Measurements from ENCODE around the gene APLP1.
"Not testable (repeated sequence)": the region's sequence is repeated elsewhere in the genome, so short reads cannot be mapped to it uniquely, and the experiment has no call there.

Gene APLP1

DNA sequence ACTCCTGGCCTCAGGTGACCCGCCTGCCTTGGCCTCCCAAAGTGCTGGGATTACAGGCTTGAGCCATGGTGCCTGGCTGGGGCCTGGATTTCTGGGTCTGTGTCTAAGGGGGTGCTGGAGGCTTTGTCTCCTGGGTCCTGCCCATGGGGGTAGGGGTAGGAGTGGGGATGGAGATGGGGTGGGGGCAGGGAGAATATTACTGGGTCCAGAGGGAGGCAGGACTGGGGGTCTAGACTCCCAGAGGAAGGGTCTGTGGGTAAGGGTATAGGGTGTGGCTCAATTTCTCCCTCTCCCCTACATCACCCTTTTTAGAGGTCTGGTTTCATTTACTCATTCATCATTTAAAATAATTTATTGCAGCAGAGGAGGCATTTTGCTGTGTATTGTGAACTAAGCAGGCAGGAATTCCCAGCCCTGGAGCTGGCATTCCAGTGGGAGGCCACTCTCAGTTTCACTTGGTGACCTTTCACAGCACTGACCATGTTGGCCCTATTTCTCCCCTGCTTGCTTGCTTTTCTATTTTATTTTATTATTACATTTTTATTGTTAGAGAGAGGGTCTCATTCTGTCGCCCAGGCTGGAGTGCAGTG is 32.8 kb downstream of the APLP1 start:
- peak overlapping the region; percentile 91 for H3K4me3 ChIP-seq (ENCODE audit: low read length)
- DNase-seq (ENCODE audit: low read depth, low spot score) = no peak

DNA sequence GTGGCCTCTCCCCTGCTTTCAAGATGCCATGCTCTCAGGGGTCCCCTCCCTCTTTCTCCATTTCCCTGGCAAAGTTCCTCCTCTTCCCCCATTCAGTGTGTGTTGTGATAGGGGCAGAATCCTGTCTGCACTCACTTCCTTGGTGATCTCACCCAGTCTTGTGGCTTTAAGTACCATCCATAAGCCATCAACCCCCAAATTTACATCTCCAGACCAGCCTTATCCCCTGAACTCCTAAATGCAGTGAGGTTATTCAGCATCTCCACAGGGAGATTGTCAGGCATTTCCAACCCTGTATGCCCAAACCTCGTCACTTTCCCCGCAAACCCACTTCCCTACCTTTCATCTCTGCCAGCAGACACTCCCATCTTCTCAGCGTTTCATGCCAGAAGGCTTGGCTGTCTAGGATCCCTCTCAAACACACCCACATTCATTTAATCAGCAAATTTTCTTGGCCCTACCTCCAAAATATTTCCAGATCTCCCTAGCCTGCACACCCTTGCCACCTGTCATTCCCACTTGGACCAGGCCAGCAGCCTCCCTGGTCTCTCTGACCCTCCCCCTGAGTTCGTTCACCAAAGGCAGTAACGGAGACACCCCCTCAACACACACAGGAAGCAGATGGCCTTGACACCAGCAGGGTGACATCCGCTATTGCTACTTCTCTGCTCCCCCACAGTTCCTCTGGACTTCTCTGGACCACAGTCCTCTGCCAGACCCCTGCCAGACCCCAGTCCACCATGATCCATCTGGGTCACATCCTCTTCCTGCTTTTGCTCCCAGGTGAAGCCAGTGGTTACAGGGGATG is 33.7 kb downstream of the APLP1 start, which contains the start of gene HCST:
Gene HCST, plus strand, starts transcription at position 676 of the 808 bp plus-strand sequence. Its CDS starts 65 bp downstream, at position 741.
- DNase-seq (ENCODE audit: low read depth, low spot score) = peak; percentile 82
- peak within 1 kb of the TSS; percentile 91 for H3K4me3 ChIP-seq (ENCODE audit: low read length)

DNA sequence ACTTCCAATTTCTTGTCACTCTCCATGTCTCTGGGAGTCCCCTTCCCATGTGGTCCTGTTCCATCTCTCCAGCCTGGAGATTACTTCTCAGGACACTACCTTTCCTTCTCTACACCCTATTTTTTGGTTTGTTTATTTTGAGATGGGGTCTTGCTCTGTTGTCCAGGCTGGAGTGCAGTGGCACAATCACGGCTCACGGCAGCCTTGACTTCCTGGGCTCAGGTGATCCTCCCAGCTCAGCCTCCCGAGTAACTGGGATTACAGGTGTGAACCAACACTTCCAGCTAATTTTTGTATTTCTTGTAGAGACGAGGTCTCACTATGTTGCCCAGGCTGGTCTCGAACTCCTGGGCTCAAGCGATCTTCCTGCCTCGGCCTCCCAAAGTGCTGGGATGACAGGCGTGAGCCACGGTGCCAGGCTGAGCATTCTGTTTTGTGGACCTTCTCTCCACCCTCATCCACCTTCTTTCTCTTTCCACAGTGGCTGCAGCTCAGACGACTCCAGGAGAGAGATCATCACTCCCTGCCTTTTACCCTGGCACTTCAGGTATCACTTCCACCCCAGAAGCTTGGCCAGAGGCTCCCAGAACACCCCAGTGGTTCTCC is 34.6 kb downstream of the APLP1 start:
- no peak for DNase-seq (ENCODE audit: low read depth, low spot score)
- H3K4me3 ChIP-seq (ENCODE audit: low read length) = peak overlapping the region; percentile 91

DNA sequence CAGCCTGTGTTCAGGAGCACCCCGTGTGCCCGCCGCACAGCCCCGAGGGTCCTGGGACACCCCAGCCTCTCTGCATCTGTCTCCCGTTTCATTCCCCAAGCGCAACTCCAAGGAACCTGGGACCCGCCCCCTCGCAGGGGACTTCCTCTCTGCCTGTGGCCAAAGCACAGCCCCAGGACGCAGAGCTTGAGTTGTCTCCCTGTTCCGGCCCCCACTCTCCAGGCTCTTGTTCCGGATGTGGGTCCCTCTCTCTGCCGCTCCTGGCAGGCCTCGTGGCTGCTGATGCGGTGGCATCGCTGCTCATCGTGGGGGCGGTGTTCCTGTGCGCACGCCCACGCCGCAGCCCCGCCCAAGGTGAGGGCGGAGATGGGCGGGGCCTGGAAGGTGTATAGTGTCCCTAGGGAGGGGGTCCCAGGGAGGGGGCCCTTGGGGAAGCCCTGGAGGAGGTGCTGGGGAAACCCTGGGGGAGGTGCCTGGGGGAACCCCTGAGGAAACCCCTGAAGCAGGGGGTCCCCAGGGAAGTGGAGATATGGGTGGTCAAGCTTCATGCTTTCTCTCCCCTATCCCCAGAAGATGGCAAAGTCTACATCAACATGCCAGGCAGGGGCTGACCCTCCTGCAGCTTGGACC is 35.3 kb downstream of the APLP1 start:
- H3K4me3 ChIP-seq (ENCODE audit: low read length) = peak overlapping the region; percentile 91
- peak; percentile 96 for DNase-seq (ENCODE audit: low read depth, low spot score)

DNA sequence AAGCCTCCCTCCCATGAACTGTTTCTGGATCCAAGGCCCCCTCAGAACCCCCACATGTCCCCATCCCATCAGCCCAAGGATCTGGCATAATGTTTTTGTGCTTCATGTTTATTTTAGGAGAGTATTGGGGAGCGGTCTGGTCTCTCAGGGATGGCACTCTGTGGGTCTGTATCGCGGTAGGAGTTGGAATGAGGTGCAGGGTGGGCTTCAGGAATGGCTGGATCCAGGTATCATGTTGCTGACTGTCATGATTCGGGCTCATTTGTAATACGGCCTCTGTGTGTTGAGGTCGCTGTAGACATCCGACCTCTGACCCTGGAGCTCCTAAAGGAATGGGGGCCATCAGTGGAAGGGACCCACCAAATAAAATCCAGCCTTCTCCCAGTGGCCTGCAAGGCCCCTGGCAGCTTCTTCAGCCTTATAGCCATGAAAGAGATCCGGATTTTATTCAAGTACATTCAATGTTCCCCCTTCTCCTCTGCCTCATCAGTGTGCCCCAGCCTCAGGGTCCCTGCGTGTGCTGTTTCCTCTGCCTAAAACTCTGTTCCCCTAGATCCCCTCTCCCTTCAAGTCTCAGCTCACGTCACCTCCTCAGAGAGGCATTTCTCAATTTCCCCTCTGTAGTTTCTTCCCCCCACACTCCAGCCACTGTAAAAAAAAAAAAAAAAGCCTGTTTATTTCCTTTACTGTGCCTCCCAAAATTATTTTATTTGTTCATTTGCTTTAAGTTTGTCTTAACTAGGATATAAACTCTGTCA is 36.1 kb downstream of the APLP1 start:
- DNase-seq (ENCODE audit: low read depth, low spot score) = no peak
- no peak overlapping the region for H3K4me3 ChIP-seq (ENCODE audit: low read length)

DNA sequence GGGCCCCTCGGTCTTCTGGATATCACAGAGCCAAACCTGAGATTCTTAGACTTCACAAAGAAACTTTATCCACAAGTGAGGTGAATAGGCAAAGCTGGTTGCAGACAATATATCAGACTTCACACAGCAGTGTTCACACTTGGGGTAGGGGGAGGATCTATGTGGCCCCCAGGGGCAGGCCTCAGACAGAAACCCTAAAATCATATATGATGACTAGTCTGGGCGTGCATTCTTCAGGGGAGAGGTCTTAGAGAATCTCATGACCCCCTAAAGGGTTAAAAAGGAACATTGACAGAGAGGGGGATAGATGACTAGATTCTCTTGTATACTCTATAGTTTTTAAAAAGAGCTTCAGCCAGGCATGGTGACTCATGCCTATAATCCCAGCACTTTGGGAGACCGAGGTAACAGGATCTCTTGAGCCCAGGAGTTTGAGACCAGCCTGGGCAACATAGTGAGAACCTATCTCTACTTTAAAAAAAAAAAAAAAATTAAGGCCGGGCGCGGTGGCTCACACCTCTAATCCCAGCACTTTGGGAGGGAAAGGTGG is 36.9 kb downstream of the APLP1 start:
- no peak for DNase-seq (ENCODE audit: low read depth, low spot score)

DNA sequence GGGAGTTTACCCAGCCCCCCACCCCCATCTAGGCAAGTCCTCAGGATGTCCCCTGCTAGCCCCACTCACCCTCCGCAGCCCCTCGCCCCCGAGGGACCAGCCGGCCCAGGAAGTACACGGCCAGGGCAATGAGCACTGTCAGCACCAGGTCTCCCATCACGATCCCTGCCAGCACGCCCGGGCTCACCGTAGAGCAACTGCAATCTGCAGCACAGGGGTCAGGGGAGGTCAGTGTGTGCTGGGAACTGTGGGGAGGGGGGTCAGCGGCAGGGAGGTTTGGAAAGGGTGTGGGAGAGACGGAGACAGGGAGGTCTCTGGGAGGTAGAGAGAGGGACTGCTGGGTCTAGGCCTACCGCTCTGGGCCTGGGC is 39.0 kb downstream of the APLP1 start:
- no peak for DNase-seq (ENCODE audit: low read depth, low spot score)
- H3K4me3 ChIP-seq (ENCODE audit: low read length) = no peak overlapping the region

More for the DNA sequence above, 36.9 kb downstream of the APLP1 start:
- no peak overlapping the region for H3K4me3 ChIP-seq (ENCODE audit: low read length)

DNA sequence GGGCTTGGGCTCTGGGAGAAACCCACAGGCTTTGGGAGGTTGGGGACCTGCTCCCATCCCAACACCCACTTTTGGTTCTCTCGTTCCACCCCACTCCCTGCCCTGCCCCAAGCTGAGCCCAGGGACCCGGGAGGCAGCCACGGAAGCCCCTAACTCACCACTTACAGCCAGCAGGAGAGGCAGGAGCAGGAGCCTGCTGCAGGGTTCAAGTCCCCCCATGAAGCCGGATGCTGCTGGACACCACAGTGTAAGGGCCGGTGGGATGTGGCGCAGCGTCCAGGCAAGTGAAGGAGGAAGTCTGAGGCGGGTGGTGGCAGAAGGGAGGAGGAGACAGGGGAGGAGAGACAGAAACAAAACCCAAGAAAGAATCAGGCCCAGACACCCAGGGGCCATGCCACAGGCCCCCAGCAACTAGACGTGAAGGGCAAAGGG is 39.7 kb downstream of the APLP1 start, which contains the start of gene TYROBP:
Gene TYROBP, minus strand, starts transcription at position 286 of the 432 bp plus-strand sequence. Its CDS starts 67 bp downstream, at position 219.
- no peak for DNase-seq (ENCODE audit: low read depth, low spot score)
- H3K4me3 ChIP-seq (ENCODE audit: low read length) = no peak within 1 kb of the TSS

DNA sequence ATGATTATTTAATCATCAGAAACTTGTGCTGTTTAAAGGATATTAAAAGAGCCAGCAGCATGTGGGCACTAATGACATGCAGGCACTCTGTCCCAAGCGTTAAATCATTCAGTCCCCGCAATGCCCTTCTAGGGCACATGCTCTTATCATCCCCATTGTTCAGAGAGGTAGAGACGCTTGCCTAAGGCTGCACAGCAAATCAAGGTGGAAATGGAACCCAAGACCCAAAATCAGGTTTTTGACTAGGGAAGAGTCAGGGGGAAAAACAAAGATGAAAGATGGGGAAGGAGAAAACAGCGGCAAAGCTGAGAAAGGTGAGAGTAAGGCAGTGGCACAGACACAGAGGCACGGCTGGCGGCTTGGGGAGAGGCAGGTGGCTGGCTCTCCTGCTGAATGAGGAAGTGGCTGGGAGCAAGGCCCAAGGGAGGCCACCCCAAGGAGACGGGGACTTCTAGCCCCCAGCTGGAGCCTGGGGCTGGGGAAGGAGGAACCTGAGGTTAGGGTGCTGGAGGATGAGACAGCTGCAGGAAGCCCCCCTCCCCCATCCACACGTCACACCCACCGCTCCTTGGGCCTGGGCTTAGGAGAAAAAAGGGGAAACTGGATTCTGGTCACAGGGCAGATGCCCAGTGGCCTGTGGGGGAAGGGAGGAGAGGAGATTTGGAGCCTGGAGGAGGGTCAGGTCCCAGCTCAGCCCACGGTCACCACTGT is 40.8 kb downstream of the APLP1 start:
- DNase-seq (ENCODE audit: low read depth, low spot score) = peak; percentile 75
- no peak overlapping the region for H3K4me3 ChIP-seq (ENCODE audit: low read length)

DNA sequence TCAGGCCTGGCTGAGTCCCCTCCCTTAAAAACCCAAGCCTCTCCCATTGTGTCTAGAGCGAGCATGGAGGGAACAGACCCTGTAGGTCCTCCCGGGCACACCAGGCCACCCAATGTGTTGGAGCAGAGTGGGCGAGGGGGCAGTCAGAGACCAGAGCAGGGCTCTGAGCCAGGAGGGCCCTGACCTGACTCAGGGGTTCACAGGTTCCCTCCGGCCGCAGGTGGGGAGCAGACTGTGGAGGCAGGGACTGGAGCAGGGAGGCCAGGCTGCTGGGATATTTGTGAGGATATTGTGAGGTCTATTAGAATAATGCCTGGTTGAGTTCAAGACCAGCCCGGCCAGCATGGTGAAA is 41.3 kb downstream of the APLP1 start:
- no peak for DNase-seq (ENCODE audit: low read depth, low spot score)
- H3K4me3 ChIP-seq (ENCODE audit: low read length) = no peak overlapping the region

DNA sequence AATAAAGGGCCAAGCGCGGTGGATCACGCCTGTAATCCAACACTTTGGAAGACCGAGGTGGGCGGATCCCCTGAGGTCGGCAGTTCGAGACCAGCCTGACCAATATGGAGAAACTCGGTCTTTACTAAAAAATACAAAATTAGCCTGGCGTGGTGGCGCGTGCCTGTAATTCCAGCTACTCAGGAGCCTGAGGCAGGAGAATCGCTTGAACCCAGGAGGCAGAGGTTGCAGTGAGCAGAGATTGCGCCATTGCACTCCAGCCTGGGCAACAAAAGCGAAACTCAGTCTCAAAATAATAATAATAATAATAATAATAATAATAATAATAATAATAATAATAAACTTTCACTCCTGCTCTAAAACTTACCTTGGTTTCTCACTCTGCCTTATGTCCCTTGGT is 42.0 kb downstream of the APLP1 start:
- not testable (repeated sequence) for H3K4me3 ChIP-seq (ENCODE audit: low read length); DNase-seq (ENCODE audit: low read depth, low spot score)

DNA sequence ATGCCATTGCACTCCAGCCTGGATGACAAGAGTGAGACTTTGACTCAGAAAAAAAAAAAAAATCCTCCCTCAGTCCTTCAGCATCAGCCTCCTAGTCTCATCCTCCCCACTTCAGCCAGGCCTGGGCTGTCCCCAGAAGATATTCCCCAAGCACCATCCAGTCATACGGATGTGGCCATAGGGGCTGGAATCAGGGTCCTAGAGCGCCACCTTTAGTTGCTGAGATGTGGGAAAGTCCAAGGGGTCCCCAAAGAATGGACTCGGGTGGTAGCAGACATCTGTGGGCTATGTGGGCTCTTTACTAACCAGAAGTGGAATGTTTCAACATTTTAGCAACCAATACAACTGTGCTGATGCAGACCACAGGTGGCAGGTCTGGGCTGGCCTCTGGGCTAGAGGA is 42.8 kb downstream of the APLP1 start:
- no peak overlapping the region for H3K4me3 ChIP-seq (ENCODE audit: low read length)
- DNase-seq (ENCODE audit: low read depth, low spot score) = no peak

DNA sequence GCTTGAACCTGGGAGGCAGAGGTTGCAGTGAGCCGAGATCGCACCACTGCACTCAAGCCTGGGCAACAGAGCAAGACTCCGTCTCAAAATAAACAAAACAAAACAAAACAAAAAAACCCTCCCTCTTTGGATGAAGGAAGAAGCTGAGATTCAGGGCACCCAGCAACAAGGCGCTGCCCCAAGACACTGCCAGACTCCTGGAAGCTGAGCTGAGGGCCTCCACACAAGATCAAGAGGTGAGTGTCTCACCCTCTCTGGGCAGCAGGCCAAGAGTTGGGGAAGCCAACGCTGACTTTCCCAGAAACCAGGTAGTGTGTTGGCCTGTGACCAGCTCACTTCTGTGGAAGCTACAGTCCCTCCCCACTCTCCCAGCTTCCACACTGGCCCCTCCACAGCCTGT is 43.4 kb downstream of the APLP1 start:
- H3K4me3 ChIP-seq (ENCODE audit: low read length) = no peak overlapping the region
- no peak for DNase-seq (ENCODE audit: low read depth, low spot score)

DNA sequence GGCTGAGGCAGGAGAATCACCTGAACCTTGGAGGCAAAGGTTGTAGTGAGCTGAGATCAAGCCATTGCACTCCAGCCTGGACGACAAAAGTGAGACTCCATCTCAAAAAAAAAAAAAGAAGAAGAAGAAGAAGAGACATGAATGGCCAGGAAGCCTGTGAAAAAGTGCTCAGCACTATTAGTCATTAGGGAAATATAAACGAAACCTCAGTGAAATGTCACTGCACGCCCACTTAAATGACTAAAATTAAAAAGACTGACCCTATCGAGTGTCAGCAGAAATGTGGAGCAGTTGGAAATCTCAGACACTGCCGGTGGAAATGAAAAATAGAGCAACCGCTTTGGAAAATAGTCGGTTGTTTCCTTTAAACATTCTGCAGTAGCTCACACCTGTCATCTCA is 45.2 kb downstream of the APLP1 start:
- no peak overlapping the region for H3K4me3 ChIP-seq (ENCODE audit: low read length)
- DNase-seq (ENCODE audit: low read depth, low spot score) = no peak

DNA sequence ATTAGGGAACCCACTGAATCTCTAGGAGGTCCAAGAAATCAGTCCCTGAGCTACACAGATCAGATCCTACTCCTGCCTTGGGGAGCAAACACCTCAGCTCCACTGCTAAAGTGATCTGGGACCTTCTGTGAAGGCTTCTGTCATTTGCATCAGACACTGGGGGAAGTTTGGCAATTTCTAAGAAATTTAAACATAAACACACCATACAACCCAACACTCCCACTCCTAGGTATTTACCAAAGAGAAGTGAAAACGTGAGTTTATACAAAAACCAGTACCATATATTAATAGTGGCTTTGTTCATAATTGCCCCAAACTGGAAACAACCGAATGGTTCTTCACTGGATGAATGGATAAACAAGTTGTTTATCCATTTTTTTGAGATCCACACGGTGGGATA is 47.1 kb downstream of the APLP1 start:
- DNase-seq (ENCODE audit: low read depth, low spot score) = no peak

DNA sequence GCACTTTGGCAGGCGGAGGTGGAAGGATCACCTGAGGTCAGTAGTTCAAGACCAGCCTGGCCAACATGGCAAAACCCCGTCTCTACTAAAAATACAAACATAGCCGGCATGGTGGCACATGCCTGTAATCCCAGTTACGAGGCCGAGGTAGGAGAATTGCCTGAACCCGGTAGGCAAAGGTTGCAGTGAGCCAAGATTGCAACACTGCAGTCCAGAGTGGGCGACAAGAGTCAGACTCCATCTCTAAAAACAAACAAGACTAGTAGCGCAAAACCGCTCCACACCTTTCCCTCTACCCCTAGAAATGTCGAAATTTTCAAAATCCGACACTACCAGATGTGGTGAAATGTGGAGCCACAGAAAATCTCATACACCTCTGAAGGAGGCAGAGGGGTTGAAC is 50.9 kb downstream of the APLP1 start:
- no peak for DNase-seq (ENCODE audit: low read depth, low spot score)
- H3K4me3 ChIP-seq (ENCODE audit: low read length) = no peak overlapping the region

More for the DNA sequence above, 47.1 kb downstream of the APLP1 start:
- no peak overlapping the region for H3K4me3 ChIP-seq (ENCODE audit: low read length)

DNA sequence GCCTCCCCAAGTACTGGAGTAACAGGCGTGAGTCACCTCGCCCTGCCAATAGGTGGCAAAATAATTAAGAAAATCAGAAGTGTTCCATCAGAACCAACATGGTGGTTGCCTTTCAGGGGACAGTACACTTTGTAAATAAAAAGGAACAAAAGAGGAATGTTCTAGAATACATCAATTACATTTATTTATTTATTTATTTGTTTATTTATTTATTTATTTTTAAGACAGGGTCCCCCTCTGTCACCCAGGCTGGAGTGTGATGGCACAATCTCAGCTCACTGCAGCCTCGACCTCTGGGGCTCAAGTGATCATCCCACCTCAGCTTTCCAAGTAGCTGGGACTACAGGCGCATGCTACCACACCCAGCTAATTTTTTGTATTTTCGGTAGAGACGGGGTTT is 52.6 kb downstream of the APLP1 start:
- DNase-seq (ENCODE audit: low read depth, low spot score) = no peak
- H3K4me3 ChIP-seq (ENCODE audit: low read length) = no peak overlapping the region

DNA sequence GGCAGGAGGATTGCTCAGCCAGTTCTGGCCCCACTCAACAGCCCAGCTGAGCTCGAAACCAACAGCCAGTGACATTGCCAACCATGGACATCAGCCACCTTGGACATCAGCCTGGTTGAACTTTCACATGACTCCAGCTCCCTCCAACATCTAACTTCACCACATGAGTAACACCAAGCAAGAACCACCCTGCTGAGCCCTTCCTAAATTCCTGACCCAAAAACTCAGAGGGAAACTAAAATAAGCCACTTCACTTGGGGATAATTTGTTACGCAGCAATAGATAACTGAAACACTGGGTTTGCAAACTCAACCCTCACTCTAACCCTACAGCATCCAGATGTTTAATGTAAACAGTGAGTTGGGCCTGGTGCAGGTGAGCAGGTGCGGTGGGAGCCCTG is 57.1 kb downstream of the APLP1 start:
- no peak for DNase-seq (ENCODE audit: low read depth, low spot score)
- no peak overlapping the region for H3K4me3 ChIP-seq (ENCODE audit: low read length)

All from Jurkat, Clone E6-1 (cell line).